GM21576 (cell line): ENCODE results near the gene CXXC5.
"Not testable (repeated sequence)": the region's sequence is repeated elsewhere in the genome, so short reads cannot be mapped to it uniquely, and the experiment has no call there.

Source experiments
- ATAC-seq: cut with Tn5 transposase; IDR thresholded peaks from one replicate; pipeline ENCODE4 v1.9.1; 2021; ENCODE audit warnings: mild to moderate bottlenecking, moderate library complexity; ENCODE audit not compliant: unreplicated experiment

Gene CXXC5

DNA sequence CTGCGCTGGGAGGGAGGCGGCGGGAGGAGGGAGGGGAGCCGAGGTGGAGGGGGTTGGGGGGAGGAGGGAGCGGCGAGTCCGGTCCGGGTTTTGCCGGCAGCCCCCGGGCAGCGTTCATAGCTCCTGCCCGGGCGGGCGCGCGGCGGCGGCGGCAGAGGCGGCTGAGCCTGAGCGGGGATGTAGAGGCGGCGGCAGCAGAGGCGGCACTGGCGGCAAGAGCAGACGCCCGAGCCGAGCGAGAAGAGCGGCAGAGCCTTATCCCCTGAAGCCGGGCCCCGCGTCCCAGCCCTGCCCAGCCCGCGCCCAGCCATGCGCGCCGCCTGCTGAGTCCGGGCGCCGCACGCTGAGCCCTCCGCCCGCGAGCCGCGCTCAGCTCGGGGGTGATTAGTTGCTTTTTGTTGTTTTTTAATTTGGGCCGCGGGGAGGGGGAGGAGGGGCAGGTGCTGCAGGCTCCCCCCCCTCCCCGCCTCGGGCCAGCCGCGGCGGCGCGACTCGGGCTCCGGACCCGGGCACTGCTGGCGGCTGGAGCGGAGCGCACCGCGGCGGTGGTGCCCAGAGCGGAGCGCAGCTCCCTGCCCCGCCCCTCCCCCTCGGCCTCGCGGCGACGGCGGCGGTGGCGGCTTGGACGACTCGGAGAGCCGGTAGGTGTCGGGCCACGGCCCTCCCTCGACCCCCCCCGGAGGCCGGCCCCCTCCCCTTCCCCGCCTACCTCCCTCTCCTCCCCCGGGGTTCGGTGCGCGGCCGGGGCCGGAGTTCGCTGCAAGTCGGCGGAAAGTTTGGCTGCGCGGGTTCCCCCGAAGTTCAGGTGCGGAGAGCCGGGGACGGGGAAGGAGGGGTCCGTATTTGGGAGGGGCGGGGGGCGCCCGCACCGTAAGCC is at the start of gene CXXC5:
Gene CXXC5, plus strand, starts transcription at position 145 of the 877 bp plus-strand sequence. CDS start 32,175 bp downstream, outside the sequence.
- no peak for ATAC-seq

- ATAC-seq, result not testable (repeated sequence)
Observed at GRCh38 chr5:139598601-139598965, 49.6 kb upstream of the CXXC5 start.

DNA sequence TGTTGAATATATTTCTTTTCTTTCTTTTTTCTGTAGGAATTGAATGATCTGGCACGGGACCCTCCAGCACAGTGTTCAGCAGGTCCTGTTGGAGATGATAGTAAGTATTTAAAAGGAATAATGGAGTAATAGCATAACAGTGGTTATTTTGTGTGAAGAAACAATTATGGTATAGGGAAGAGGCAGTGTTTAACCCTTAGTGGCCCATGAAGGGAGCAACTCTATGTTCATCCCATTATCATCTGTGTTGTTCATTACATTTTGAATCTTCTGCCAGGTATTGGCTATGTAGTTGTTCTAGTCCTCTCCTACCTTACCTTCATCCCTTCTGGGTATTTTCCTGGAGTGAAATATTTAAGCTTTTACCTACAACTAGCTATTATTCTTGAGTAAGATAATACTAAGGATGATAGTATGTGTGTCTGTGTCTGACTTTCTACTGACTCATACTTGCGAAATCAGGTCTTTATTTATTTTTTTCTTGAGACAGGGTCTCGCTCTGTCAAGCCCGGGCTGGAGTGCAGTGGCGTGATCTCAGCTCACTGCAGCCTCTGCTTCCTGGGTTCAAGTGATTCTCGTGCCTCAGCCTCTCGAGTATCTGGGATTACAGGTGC is 47.7 kb upstream of the CXXC5 start:
- ATAC-seq, result no peak

GRCh38 chr5:139601429-139601828 is 46.7 kb upstream of the CXXC5 start:
- ATAC-seq, result no peak

- not testable (repeated sequence) for ATAC-seq
Observed at GRCh38 chr5:139601948-139602347, 46.2 kb upstream of the CXXC5 start.

- no peak for ATAC-seq
Observed at GRCh38 chr5:139605887-139606286, 42.3 kb upstream of the CXXC5 start.

GRCh38 chr5:139611703-139612584 is 36.2 kb upstream of the CXXC5 start:
- ATAC-seq, result no peak

DNA sequence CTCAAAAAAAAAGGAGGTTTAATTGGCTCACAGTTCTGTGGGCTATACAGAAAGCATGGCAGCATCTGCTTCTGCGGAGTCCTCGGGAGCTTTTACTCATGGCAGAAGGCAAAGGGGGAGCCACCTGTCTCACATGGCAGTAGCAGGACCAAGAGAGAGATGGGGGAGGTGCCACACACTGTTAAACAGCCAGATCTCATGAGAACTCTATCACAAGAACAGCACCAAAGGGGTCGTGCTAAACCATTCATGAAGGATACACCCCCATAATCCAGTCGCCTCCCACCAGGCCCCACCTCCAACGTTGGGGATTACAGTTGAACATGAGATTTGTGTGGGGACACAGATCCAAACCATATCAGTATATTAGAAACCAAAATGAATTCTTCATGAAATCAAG is 28.3 kb upstream of the CXXC5 start:
- ATAC-seq, result no peak

- not testable (repeated sequence) for ATAC-seq
Observed at GRCh38 chr5:139625398-139625797, 22.8 kb upstream of the CXXC5 start.

DNA sequence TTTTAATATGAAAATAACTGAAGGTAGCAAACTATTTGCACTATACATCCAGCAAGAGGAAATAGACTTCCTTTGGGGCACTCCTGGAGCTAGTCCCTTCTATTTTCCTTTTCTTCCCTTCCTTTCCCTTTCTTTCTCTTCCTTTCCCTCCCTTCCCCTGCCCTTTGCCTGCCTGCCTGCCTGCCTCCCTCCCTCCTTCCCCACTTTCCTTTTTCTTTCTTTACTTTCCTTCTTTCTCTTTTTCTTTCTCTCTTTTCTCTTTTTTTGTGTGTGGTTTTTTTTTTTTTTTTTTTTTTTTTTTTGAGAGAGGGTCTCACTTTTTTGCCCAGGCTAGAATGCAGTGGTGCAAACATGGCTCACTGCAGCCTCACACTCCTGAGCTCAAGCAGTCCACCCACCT is 17.3 kb upstream of the CXXC5 start:
- ATAC-seq, result no peak

DNA sequence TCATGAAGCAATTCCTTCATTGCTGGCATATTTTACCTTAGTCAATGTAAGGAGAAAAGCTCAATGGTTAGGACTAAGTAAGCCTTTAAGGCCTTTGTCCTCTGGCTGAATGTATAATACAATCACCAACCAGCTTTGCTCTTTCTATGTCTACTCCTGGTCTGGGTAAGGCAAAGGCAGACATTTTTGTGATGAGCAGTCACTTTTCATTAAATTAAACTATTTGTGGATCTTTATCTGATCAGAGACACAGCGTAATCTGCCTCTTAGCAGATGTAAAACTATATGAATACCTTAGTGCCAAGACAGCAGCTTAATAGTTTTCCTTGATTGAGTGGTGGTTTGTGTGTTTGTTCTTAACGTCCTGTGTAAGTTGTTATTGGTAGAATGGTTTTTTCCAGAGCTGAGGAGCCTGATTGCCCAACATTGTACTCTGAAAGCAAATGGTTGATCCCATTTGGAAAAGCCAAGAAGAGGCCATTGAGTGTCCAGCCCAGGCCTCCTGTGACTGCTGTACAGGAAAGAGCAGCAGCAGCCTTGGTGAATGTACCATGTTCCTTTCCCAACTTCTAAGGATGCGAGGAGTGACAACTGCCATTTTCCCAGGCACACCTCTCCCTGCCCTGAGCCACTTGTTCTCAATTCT is 16.5 kb upstream of the CXXC5 start:
- no peak for ATAC-seq

- ATAC-seq, result peak; percentile 21
Observed at GRCh38 chr5:139633295-139634027, 14.7 kb upstream of the CXXC5 start.

DNA sequence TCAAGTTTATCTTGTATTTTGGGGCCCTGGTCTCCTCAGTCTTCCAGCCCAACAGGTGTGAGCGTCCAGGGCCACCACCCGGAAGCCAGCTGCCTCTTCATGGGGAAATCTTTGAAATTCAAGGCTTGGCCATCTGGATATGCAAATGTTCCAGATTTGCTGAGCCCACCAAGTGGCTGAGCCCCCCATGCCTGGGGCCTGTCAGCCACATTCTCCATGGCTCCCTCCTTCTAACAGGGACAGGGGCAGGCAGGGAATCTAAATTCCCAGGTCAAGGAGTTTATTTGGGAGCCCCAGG is 14.2 kb upstream of the CXXC5 start:
- ATAC-seq, result no peak

DNA sequence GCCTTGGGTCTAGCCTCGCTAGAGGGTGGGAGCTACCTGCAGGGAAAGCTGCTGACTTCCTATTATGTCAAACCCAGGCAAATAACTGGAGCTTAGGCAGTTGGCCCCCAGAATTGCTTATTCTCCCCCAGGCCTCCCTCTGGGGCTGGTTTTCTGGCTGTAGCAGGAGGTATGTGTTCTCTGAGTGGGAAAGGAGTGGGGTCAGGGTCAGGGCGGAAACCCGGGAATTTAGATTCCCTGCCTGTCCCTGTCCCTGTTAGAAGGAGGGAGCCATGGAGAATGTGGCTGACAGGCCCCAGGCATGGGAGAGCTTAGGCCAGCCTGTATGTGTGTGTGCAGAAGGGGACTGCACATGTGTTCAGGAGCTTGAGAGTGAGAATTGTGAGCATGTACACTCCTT is 13.6 kb upstream of the CXXC5 start:
- ATAC-seq, result no peak

GRCh38 chr5:139635191-139635590 is 13.0 kb upstream of the CXXC5 start:
- no peak for ATAC-seq

DNA sequence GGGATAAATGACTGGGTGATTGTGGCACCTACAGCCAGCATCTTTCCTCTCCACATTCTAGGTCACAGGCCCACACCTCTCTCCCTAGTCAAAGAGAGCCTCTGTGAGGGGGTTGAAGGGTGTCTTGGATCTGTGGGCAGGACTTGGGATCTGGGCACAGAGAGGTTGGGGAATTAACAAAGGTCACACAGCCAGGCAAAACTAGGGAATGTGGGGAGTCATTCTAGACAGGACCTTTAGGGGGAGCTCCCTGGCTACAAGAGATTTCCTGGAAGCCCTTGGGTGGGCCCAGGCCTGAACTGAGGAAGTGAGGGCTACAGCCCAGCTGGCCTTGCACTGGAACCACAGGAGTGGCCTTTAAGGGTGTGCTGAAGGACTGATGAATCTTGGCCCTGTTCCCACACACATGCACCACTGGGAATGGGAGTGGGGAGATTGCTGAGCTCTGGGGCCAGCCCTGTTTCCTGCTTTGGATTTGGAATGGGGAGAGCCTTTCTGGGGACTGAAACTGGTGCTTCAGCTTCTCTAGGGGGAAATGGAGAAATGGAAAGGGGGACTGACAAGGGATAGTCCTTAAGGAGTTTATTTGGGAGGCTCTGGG is 12.4 kb upstream of the CXXC5 start:
- ATAC-seq, result no peak

DNA sequence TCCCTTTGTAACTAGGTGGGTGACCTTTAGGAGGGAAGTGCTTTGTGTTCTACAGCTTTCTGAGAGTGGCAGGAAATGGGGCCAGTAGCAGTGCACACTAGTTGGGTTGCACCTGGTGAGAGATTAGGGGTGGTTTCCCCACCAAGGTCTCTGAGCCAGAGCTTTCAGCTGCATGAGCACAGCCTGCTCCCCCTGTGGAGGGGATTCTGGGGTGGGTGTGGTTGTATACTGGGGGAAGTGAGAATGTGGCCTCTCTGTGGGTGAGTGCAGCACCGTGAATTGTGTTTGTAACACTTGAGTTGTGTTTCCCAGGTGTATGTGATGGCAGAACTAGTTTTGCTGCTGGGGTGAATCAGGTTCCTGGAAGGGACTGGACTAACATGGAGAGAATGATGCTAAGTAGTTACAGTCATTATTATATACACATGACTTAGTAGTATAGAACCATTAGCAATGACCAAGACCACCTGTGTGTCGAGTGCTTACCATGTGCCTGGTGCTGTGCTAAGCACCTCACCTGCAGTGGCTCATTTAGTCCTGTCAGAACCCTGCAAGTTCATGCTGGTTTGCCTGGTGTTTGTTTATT is 11.8 kb upstream of the CXXC5 start:
- peak; percentile 66 for ATAC-seq

DNA sequence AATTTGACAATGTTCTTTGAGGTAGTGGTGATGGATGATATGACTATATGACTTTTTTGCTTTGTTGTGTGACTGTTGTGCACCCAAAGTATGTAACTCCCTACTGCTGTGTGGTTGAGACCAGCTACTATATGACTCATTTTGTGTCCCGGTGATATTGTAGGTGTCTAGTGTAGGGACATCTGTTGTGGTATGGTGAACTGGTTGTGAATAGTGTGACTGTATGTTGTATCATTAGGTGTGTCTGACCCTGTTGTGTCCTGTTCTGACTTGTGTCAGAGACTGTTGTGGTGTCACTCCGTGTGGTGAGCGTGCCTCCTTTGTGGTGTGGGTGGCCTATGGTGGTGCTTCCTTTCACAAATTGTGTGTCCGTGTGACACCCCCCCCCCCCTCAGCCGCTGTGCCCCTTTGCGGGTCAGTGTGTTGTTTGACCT is 11.2 kb upstream of the CXXC5 start:
- ATAC-seq, result no peak

- peak; percentile 20 for ATAC-seq
Observed at GRCh38 chr5:139637438-139638089, 10.6 kb upstream of the CXXC5 start.
